K562 (cell line): ENCODE results near the gene USP8. TPM values are rescaled to one million over a fixed set of nuclear protein-coding genes. Genes with fewer than 3 reads are reported as not detected.
A peak's percentile ranks its signal among the peaks of the same experiment; 100 is the strongest.
"Not testable (repeated sequence)": the region's sequence is repeated elsewhere in the genome, so short reads cannot be mapped to it uniquely, and the experiment has no call there.

ENCODE experiments used
- ATAC-seq: fragments of 200-7000 bp; cut with Tn5 transposase; 3 replicates; pipeline ENCODE4 v1.9.1; 2020; ENCODE audit warnings: moderate library complexity
- BruUV-seq: library from RNA; stranded (reverse); fragments of 400-500 nt; replicated peaks from 2 replicates; lab custom pipeline; 2021; lab: Mats Ljungman, UMichigan
- CTCF ChIA-PET: fragments of 300-600 bp; formaldehyde crosslinking; extraction: SDS; loops from one replicate; lab custom pipeline; 2021; ENCODE audit warnings: low intra/inter-chr PET ratio; lab: Yijun Ruan, JAX
- POLR2A ChIA-PET: fragments of 300-600, 350-650 bp; sonication (Branson Sonifier 250); formaldehyde crosslinking; extraction: SDS; loops from one replicate; lab custom pipeline; 2021; ENCODE audit warnings: antibody characterized with exemption, inconsistent platforms; lab: Yijun Ruan, JAX
- DNase-seq, 4 experiments: peaks; one replicate each; pipeline versions ENCODE4 v3.0.0 to v3.0.0-alpha.2; 2011 to 2018; ENCODE audit warnings: low spot score in 3 of 4, mixed read lengths in 3 of 4; ENCODE audit errors: extremely low read depth in 1 of 4
- FAIRE-seq: peaks from 2 replicates; lab custom pipeline; 2011; peaks lifted over from hg19 to GRCh38; lab: Jason Lieb, UNC
- H2AFZ ChIP-seq: 2 replicates; pipeline ENCODE4 v1.6.0; 2011; ENCODE audit warnings: low read depth, low read length, control low read depth, inconsistent platforms
- H3K27ac ChIP-seq: fragments of 200-600 bp; 3 replicates; pipeline ENCODE4 v1.8.0; 2011; ENCODE audit warnings: low read depth, mild to moderate bottlenecking, control low read depth, inconsistent platforms, low read length, moderate library complexity, mixed read lengths; ENCODE audit errors: extremely low read depth
- H3K27me3 ChIP-seq, 2 experiments: fragments of 300-600 bp in 1 of 2; 2 replicates in 1 of 2; 3 replicates in 1 of 2; pipeline versions ENCODE4 v1.6.0 to v1.8.0; 2011; ENCODE audit warnings: inconsistent platforms in 2 of 2, low read length in 2 of 2, mild to moderate bottlenecking in 1 of 2, mixed read lengths in 1 of 2, moderate library complexity in 1 of 2; ENCODE audit not compliant: control insufficient read depth in 2 of 2, insufficient read depth in 2 of 2
- H3K36me3 ChIP-seq: fragments of 300-600 bp; 3 replicates; pipeline ENCODE4 v1.8.0; 2011; ENCODE audit warnings: mild to moderate bottlenecking, low read length, inconsistent platforms; ENCODE audit not compliant: control insufficient read depth, insufficient read depth
- H3K4me1 ChIP-seq, 2 experiments: fragments of 200-600 bp in 1 of 2; replicated peaks in 1 of 2; 2 replicates in 1 of 2; 3 replicates in 1 of 2; pipeline versions ENCODE4 v1.5.1 to v1.8.0; 2011; ENCODE audit warnings: inconsistent platforms in 2 of 2, low read length in 2 of 2, mild to moderate bottlenecking in 1 of 2, mixed read lengths in 1 of 2, moderate library complexity in 1 of 2; ENCODE audit not compliant: control insufficient read depth in 2 of 2, insufficient read depth in 2 of 2
- H3K4me2 ChIP-seq: 2 replicates; pipeline ENCODE4 v1.6.1; 2011; ENCODE audit warnings: low read length, control low read depth, inconsistent platforms, mixed read lengths; ENCODE audit not compliant: insufficient read depth
- H3K4me3 ChIP-seq: fragments of 200-600 bp; sonication (generic), shearing (Covaris generic); 2 replicates; pipeline ENCODE4 v1.5.1; 2016; ENCODE audit warnings: control low read depth, inconsistent platforms
- H3K79me2 ChIP-seq: fragments of 200-600 bp; 3 replicates; pipeline ENCODE4 v1.8.0; 2011; ENCODE audit warnings: low read length, inconsistent platforms; ENCODE audit not compliant: control insufficient read depth, insufficient read depth
- H3K9ac ChIP-seq, 2 experiments: 2 replicates each; pipeline versions ENCODE4 v1.6.0 to v1.6.1; 2011; ENCODE audit warnings: low read depth in 2 of 2, low read length in 2 of 2, control low read depth in 1 of 2, inconsistent platforms in 1 of 2, mild to moderate bottlenecking in 1 of 2, mixed read lengths in 1 of 2; ENCODE audit not compliant: insufficient read depth in 1 of 2
- H3K9me1 ChIP-seq: one replicate; pipeline ENCODE4 v1.6.0; 2011; ENCODE audit warnings: inconsistent platforms, mild to moderate bottlenecking, low read length, moderate library complexity; ENCODE audit not compliant: control insufficient read depth, insufficient read depth
- H3K9me3 ChIP-seq: replicated peaks from 2 replicates; pipeline ENCODE4 v1.5.1; 2011; ENCODE audit warnings: low read depth, low read length, inconsistent platforms; ENCODE audit not compliant: control insufficient read depth, insufficient read depth
- H4K20me1 ChIP-seq: replicated peaks from 2 replicates; pipeline ENCODE4 v1.6.1; 2011; ENCODE audit warnings: low read length, inconsistent platforms, mixed read lengths; ENCODE audit not compliant: control insufficient read depth, insufficient read depth
- AFF1 ChIP-seq, 2 experiments: fragments of 450-650 bp; IDR thresholded peaks; 2 replicates each; pipeline ENCODE4 v1.6.1; 2018; ENCODE audit warnings: mild to moderate bottlenecking in 2 of 2, low read depth in 1 of 2; ENCODE audit not compliant: partially characterized antibody in 2 of 2
- WGBS: fragments of 100-300 bp; shearing (Covaris generic); methylation state at CpG from one replicate; pipeline ENCODE4 v1.1.6; 2016; ENCODE audit warnings: low coverage, mixed read lengths; ENCODE audit not compliant: insufficient coverage; ENCODE audit errors: missing lambda C conversion rate; 5-methylcytosine and 5-hydroxymethylcytosine counted together
- in situ Hi-C: fragments of 300-500 bp; cut with MboI; formaldehyde crosslinking; loops from 4 replicates; pipeline ENCODE4 v1.15.0; 2018; ENCODE audit warnings: inconsistent platforms, mixed read lengths
- intact Hi-C: fragments of 100-400 bp; cut with micrococcal nuclease; formaldehyde crosslinking; loops from 2 replicates; pipeline ENCODE4 v1.14.2; 2022
- polyA plus RNA-seq, 8 experiments: library from polyadenylated mRNA; depleted of rRNA in 4 of 8; stranded (reverse) in 5 of 8; unstranded in 3 of 8; fragments of >200 nt; fragmentation: Nextera tagmentation in 2 of 8; fragmentation: Illumina TruSeq in 1 of 8; extraction: Ambion mirVana in 2 of 8; extraction: Trizol in 1 of 8; gene quantifications; 2 replicates each; pipeline versions ENCODE4 v1.2.1 to v1.2.3, GENCODE V29; 2011 to 2014; ENCODE audit warnings: inconsistent platforms in 1 of 8, missing spikeins in 1 of 8
- total RNA-seq, 7 experiments: library from RNA; depleted of rRNA in 6 of 7; stranded (reverse); fragments of >200 nt in 6 of 7; fragmentation: Illumina TruSeq in 2 of 7; extraction: Trizol in 2 of 7; gene quantifications; 2 replicates each; pipeline versions ENCODE4 v1.2.1 to v1.2.3, GENCODE V29; 2011 to 2021; ENCODE audit warnings: low replicate concordance in 1 of 7

USP8 gene
- total and polyA plus RNA-seq, 9 of the 15 experiments (the other 6 are each of a cell fraction or from before 2014, with no cell fraction given) = 35.1 to 58.4 (median 46.1) TPM

- TF ChIP-seq AFF1 (IDR thresholded peaks at IDR 0.05; ENCODE audit: low read depth in 1 of 2, partially characterized antibody in 2 of 2) = peak in 1 of 2 experiments; percentile 93
- H3K9me3 ChIP-seq, DNase-seq, H3K4me1 ChIP-seq, CTCF ChIA-PET, H3K27me3 ChIP-seq, H3K79me2 ChIP-seq, H3K9ac ChIP-seq, H3K36me3 ChIP-seq, H3K27ac ChIP-seq, H3K9me1 ChIP-seq, intact Hi-C loops, BruUV-seq, in situ Hi-C loops, H4K20me1 ChIP-seq, ATAC-seq, H3K4me2 ChIP-seq, H2AFZ ChIP-seq, POLR2A ChIA-PET, H3K4me3 ChIP-seq, FAIRE-seq: not testable (repeated sequence)
- WGBS = 68% methylated on average over 7 of the region's 7 CpGs
Measured at GRCh38 chr15:50379413-50379812, 44.8 kb upstream of the USP8 start.
